ENCODE data around the gene ZNF318.

ZNF318 gene

DNA sequence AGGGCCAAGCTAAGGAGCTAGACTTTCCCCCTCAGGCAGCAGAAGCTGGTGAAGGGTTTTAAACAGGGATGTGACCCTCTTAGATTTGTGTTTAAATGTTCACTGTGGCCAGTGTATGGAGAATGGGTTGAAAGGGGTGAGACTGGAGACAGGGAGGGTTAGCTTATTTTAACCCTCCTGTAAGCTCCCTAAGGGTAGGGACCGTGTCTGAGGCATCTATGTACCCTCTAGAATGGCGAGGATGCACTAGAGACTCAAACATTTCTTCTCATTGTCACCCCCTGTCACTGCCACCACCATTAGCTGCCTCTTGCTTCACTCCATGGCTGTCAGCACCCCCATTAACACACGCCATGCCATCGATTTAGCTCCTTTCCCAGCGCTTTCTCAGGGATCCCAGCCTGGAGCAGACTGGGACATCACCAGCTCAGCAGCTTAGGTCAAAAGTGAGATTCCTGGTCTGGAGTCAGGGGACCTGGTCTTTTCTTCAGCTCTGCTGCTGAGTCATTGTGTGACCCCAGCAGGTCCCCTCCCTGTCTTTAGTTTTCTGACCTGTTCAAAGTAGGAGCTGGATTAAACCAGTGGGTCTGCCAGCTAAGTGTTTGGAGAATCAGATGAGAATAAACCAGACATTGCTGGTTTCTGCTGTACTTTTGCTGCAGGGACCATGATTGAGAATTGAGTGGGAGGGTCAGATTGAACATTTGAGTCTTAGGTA lies 72.5 kb downstream of the ZNF318 start:
- FAIRE-seq (no peak), DNase-seq (ENCODE audit: insufficient read length) (no peak)
- no peak for TF ChIP-seq TAF1 (IDR thresholded peaks at IDR 0.05; ENCODE audit: borderline replicate concordance, low read depth, low read length)
- TF ChIP-seq POLR2A (IDR thresholded peaks at IDR 0.05; ENCODE audit: low read depth, low read length), result no peak
- TF ChIP-seq POLR2AphosphoS5 (IDR thresholded peaks at IDR 0.05; ENCODE audit: low read depth, low read length), result no peak

DNA sequence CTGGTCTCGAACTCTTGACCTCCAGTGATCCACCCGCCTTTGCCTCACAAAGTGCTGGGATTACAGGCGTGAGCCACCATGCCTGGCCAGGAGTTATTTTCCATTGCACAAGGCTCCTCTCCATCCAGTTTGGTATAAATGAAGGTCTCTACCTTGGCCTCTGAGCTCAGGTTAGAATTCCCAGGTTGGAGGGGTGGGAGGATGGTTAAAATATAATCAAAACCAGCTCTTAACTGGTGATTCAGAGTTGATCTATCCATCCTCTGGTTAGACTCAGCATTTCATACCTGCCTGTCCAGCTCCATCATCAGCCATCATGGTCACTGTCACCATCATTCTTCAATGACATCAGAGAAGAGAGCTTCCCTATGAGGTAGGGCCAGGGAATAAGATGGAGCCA lies 74.0 kb downstream of the ZNF318 start:
- FAIRE-seq, result no peak

DNA sequence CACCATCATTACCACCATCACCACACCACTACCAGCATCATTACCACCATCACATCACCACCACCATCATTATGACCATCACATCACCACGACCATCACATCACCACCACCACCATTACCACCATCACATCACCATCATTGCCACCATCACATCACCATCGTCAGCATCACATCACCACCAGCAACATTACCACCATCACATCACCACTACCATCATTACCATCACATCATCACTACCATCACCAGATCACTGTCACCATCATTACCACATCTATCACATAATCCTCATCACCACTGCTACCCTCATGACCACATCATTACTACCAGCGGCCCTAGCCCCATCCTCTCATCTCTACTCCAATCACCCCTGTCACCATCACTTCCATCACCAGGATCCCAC lies 74.9 kb downstream of the ZNF318 start:
- DNase-seq (ENCODE audit: insufficient read length) (no peak), FAIRE-seq (no peak)
- TF ChIP-seq POLR2A (IDR thresholded peaks at IDR 0.05; ENCODE audit: low read depth, low read length) (no peak), POLR2AphosphoS5 (IDR thresholded peaks at IDR 0.05; ENCODE audit: low read depth, low read length) (no peak), TAF1 (IDR thresholded peaks at IDR 0.05; ENCODE audit: borderline replicate concordance, low read depth, low read length) (no peak)

More for the DNA sequence above, 74.0 kb downstream of the ZNF318 start:
- TF ChIP-seq POLR2AphosphoS5 (IDR thresholded peaks at IDR 0.05; ENCODE audit: low read depth, low read length) (no peak), POLR2A (IDR thresholded peaks at IDR 0.05; ENCODE audit: low read depth, low read length) (no peak), TAF1 (IDR thresholded peaks at IDR 0.05; ENCODE audit: borderline replicate concordance, low read depth, low read length) (no peak)
- no peak for DNase-seq (ENCODE audit: insufficient read length)

DNA sequence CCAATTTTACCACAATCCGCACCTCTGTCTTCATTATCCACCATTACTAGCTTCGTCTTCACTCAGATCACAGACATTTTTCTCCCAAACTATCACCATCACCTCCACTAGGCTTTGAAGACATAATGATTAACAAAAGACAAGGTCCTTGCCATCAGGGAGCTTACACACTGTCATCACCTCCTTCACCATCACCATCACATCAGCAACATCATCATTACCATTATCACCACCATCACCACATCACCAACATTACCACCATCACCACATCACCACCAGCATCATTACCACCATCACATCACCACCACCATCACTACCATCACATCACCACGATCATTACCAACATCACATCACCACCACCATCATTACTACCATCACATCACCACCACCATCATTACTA lies 75.7 kb downstream of the ZNF318 start:
- no peak for TF ChIP-seq TAF1 (IDR thresholded peaks at IDR 0.05; ENCODE audit: borderline replicate concordance, low read depth, low read length)
- no peak for TF ChIP-seq POLR2AphosphoS5 (IDR thresholded peaks at IDR 0.05; ENCODE audit: low read depth, low read length)
- TF ChIP-seq POLR2A (IDR thresholded peaks at IDR 0.05; ENCODE audit: low read depth, low read length), result no peak
- no peak for DNase-seq (ENCODE audit: insufficient read length)
- no peak for FAIRE-seq

DNA sequence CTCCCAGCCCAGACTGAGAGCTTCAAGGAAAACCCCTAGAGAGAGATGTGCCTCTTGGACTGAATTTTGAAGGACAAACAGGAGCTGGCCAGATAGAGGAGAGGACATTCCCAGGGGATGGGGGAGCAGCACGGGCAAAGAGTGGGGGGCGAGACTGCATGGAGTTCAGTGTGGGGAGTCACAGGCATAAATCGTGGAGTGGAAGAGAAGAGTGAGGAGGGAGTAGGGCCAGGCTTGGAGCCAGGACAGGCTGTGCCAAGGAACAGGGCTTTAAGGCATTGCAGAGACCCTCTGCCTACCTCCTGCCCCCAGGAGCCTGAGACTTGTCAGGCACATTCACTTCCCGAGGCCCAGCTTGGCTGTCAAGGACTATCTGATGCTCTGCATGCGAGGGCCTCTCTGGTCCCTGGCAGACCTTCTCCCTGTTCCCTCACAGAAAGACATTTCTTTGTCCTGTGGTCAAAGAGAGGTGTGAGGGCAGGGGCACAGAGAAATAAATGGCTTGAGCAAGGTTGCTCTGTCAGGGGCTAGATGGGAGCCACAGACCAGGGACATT lies 76.6 kb downstream of the ZNF318 start:
- no peak for TF ChIP-seq POLR2AphosphoS5 (IDR thresholded peaks at IDR 0.05; ENCODE audit: low read depth, low read length)
- TF ChIP-seq POLR2A (IDR thresholded peaks at IDR 0.05; ENCODE audit: low read depth, low read length), result no peak
- TF ChIP-seq TAF1 (IDR thresholded peaks at IDR 0.05; ENCODE audit: borderline replicate concordance, low read depth, low read length), result no peak
- FAIRE-seq, result no peak
- DNase-seq (ENCODE audit: insufficient read length), result no peak

DNA sequence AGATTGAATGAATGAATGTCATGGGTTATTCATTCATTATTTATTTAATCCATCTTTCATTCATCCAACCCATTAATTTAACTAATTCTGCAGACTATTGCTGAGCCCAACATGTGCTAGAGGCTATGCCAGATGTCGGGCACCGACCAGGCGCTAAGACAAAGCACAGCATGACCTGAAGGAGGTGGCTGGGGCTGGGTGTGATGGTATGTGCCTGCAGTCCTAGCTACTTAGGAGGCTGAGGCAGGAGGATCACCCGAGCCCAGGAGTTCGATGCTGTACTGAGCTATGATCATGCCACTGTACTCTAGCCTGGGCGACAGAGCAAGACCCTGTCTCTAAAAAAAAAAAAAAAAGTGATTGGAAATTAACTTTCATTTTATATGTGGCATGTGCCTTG lies 77.1 kb downstream of the ZNF318 start:
- no peak for FAIRE-seq

DNA sequence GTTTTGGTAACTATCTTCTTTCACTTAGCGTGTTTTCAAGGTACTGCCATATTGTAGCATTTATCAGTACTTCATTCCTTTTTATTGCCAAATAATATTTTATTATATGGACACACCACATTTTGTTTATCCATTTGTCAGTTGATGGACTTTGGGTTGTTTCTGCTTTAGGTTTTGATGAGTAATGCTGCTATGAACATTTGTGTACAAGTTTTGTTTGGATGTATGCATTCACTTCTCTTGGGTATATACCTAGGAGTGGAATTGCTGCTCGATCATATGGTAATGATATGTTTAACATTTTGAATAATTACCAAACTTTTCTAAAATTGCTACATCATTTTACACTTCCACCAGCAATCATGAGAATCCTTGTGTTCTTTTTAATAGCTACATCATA lies 77.7 kb downstream of the ZNF318 start:
- DNase-seq (ENCODE audit: insufficient read length) (no peak), FAIRE-seq (no peak)
- TF ChIP-seq POLR2AphosphoS5 (IDR thresholded peaks at IDR 0.05; ENCODE audit: low read depth, low read length) (no peak), POLR2A (IDR thresholded peaks at IDR 0.05; ENCODE audit: low read depth, low read length) (no peak), TAF1 (IDR thresholded peaks at IDR 0.05; ENCODE audit: borderline replicate concordance, low read depth, low read length) (no peak)

More for the DNA sequence above, 77.1 kb downstream of the ZNF318 start:
- DNase-seq (ENCODE audit: insufficient read length), result no peak
- TF ChIP-seq POLR2A (IDR thresholded peaks at IDR 0.05; ENCODE audit: low read depth, low read length) (no peak), POLR2AphosphoS5 (IDR thresholded peaks at IDR 0.05; ENCODE audit: low read depth, low read length) (no peak), TAF1 (IDR thresholded peaks at IDR 0.05; ENCODE audit: borderline replicate concordance, low read depth, low read length) (no peak)

DNA sequence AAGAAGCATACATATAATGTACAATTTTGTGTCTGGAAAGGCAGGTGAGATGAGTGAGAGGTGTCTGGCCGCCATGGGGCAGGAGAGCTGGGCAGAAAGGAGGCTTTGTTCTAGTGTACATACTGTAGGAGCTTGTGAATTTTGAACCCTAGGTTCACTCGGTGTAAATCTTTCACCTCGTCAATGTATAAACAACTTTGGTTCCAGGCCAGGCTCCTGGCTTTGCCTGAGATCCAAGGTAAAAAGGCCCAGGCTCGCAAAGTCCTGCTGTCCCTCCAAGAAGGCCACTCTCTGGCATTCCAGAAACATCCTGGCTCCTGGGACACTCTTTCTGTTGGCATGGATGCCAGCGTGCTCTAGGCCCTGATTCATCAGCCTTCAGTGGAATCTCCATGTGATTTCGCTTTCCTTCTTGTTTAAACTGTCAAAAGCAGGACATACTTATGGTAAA lies 78.5 kb downstream of the ZNF318 start:
- DNase-seq (ENCODE audit: insufficient read length) (no peak), FAIRE-seq (no peak)
- TF ChIP-seq POLR2AphosphoS5 (IDR thresholded peaks at IDR 0.05; ENCODE audit: low read depth, low read length) (no peak), POLR2A (IDR thresholded peaks at IDR 0.05; ENCODE audit: low read depth, low read length) (no peak), TAF1 (IDR thresholded peaks at IDR 0.05; ENCODE audit: borderline replicate concordance, low read depth, low read length) (no peak)

DNA sequence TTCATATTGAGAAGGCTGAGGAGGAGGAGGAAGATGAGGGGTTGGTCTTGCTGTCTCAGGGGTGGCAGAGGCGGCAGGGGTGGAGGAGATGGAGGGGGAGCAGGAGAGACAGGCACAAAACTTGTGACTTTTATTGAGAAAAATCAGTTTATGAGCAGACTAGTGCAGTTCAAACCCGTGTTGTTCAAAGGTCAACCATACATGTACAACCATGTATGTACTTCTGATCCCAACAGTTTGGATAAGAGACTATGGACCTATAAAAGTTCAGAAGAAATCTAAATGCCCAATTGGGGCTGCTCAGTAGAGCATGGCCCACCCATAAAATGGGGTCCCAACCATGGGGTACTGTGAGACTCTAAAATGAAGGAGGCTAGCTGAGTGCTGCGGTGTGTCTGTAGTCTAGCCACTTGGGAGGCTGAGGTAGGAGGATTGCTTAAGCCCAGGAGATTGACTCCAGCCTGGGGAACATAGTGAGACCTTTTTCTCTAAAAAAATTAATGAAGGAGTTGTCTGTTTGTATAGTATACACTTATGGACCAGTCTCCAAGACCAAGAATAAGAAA lies 79.0 kb downstream of the ZNF318 start:
- FAIRE-seq (no peak), DNase-seq (ENCODE audit: insufficient read length) (no peak)
- TF ChIP-seq POLR2A (IDR thresholded peaks at IDR 0.05; ENCODE audit: low read depth, low read length), result no peak
- TF ChIP-seq TAF1 (IDR thresholded peaks at IDR 0.05; ENCODE audit: borderline replicate concordance, low read depth, low read length), result no peak
- TF ChIP-seq POLR2AphosphoS5 (IDR thresholded peaks at IDR 0.05; ENCODE audit: low read depth, low read length), result no peak

DNA sequence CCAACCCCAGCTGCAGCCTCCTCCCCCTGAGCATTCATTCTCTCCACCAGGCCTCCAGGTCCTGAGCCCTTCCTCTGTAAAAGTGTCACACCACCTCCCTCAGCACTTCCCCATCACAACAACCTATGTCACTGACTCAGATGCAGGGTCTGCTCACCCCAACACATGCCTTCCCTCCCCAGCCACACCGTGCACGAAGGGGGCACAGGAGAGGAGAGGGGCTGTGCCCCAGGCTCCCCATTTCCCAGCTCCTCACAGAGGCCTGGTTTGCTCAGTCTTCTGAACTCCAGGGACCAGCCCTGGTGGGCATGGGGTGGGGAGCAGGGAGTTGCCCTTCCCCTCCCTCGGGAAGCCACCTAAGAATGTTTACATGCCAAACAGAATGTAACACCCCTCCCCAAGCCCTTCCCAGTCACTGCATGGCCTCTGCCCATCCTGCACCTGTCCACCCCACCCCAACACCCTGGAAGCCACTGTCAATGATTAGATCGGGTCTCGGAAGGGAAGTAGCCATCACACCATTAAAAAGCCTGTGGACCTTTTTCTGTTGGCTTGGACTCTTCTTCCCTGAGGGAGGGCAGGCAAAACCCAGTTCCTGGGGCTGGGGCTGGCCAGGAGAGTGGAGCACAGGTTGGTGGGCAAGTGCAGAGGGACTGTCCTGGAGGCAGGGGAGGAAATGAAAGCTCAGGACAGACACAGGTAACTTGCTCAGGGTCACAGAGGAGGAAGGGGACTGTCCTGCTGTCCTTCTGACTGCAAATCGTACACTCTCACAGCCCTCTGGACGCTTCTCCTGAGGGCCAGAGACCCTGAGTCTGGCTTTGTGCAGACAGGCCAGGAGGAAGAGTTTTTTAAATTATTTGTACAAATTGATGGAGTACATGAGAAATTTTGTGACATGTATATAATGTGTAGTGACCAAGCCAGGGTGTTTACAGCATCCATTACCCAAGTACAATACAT lies 81.4 kb downstream of the ZNF318 start:
- TF ChIP-seq TAF1 (IDR thresholded peaks at IDR 0.05; ENCODE audit: borderline replicate concordance, low read depth, low read length) (no peak), POLR2A (IDR thresholded peaks at IDR 0.05; ENCODE audit: low read depth, low read length) (no peak), POLR2AphosphoS5 (IDR thresholded peaks at IDR 0.05; ENCODE audit: low read depth, low read length) (no peak)
- no peak for FAIRE-seq
- no peak for DNase-seq (ENCODE audit: insufficient read length)

All from GM12892 (cell line).